GM19043 (cell line): Measurements from ENCODE around the gene PLA2G7.
"Not testable (repeated sequence)": the region's sequence is repeated elsewhere in the genome, so short reads cannot be mapped to it uniquely, and the experiment has no call there.

ENCODE experiments used
- ATAC-seq: cut with Tn5 transposase; IDR thresholded peaks from one replicate; pipeline ENCODE4 v1.9.1; 2021; ENCODE audit warnings: low read depth; ENCODE audit not compliant: unreplicated experiment

Gene PLA2G7

DNA sequence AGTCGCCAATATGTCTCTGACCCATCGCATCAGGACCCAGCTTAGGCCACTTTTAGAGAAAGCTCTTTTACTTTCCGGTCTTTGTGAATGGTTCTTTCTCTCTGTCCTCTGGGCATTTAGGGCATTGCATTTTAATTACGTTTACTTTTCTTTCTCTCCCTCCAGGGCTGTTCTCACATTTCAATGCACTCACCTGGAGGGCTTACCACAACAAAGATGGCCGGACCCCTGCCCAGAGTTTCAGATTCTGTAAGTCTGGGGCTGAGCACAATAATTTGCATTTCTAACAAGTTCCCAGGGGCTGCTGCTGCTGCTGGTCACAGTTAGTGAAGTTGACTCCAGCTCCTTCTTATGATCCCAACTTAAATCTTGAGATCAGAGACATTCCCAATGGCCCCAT lies 14.6 kb upstream of the PLA2G7 start:
- no peak for ATAC-seq

DNA sequence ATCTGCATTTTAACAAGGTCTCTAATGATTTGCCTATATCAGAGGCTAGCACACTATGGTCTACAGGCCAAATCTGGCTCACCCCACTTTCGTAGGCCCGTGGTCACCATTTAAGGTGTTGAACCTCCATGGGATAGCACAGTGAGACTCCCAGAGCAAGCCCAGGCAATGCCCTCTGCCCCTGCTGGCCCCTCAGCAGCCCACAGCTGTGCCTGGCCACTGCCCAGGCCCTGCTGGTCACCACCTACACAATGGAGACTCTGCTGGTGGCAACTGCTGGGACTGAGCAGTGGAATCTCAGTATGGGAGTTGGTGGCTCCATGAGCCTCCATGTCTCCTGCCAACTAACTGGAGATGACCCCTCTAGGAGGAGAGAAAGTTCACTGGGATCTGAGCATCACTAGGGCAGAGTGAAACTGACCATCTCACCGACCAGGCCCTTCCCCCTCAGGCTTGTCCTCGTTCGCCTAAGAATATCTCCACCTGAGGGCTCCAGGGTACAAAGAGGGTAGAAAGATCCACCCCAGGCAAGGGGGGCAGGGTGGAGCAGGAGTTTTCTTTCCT lies 13.8 kb upstream of the PLA2G7 start:
- ATAC-seq = no peak

DNA sequence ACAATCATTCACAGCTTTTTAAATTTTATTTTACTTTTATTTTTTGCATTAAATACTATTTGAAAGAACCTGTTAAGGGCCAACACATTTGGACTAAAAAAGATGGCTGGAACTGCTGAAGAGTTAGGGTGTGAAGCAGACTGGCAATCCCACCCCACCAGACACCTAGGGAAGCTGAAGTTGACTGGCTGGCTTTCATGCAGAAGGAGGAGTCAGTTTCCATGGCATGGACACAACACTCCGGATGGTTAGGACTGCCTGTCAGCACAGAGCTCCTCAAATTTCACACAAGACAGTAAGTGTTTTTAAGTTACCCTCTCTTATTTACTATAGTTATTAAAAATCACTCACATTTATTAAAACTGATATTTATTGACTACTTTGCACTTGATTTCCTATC lies 11.5 kb upstream of the PLA2G7 start, which contains the start of gene ANKRD66:
TSS of gene ANKRD66 (plus strand) at position 238 of the 400 bp plus-strand sequence. CDS start 5,016 bp downstream, outside the sequence.
- no peak for ATAC-seq

DNA sequence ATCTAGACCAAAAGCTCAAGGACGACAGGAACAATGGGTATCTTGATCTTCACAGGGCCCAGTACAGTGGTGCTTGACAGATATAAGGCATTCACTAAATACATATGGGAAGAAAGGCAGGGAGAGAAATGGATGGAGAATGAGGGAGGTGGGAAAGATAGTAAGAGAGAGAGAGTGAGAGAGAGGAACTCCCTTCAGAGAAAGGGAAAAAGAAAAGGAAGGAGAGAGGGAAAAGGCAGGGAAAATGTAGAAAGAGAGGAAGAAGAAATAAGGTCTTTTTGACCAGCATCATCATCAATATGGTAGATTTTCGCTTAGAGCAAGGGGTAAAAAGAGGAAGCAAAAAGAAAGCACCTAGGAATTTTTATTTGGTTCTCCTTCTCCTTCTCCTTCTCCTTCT lies 10.8 kb upstream of the PLA2G7 start:
- ATAC-seq = no peak

DNA sequence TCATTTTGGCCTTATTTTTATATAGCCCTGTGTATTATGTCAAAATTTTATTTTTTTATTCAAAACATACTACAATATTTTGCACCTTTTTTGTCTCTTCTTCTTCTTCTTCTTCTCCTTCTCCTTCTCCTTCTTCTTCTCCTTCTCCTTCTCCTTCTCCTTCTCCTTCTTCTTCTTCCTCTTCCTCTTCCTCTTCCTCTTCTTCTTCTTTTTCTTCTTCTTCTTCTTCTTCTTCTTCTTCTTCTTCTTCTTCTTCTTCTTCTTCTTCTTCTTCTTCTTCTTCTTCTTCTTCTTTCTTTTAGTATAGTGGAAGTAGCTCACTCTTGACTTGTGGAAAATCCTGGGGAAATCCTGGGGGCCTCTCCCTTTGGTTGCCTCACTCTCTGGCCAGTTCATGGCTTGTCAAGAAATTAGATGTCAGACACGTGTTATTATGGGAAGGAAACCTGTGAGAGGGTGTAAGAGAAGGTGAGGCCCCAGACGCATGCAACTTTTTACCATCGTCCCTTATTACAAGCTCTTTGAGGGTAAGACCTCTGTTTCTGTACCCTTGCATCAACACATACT lies 9.1 kb upstream of the PLA2G7 start:
- not testable (repeated sequence) for ATAC-seq

DNA sequence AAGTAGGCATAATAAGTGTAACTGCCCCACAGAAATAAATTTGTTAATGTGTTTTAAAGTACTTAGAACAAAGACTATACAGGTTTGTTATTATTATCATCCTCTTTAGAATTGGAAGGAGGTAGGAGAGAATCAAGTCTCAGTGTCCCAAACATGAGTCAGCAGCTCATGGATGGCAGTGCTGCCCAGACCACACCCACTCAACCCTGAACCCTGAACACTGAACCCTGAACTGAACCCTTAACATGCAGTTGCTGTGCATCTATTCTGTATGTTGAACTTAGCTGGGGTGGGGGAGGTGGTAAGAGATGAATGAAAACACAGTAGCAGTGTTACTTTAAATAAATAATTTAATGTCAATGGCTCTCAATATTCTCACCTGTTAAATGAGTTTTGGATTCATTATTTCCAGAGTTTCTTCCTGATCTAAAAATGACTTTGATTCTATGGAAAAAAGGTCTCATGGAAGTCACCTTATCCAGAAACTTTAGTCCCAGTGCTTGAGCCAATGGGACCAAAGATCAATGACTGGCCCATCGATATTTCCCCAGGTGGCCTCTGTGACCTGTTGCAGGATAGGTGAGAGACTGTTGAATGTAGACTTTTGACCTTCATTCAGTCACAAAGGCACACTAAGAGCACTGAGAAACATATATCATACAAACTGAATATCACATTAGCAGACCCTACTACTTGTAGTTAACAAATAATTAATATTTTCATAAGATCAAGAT lies 8.4 kb upstream of the PLA2G7 start:
- ATAC-seq = no peak

DNA sequence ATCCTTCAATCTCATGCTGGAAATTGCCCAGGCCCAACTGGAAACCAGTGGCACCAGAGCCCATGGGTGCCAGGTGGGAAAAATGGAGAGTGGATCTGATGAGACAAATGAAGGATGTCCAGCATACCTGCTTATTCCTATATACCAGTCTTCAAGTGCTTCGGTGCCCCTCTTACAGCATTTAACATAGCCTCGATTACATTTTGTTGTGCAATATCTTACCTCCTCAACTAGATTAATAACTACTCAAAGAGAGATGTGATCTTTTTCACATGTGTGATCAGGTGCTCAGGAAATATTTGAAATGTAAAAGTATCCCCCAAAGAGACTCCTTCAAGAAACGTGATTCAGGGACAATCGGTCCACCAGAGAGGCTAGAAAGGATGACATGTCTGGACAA lies 6.7 kb upstream of the PLA2G7 start:
- ATAC-seq = no peak

DNA sequence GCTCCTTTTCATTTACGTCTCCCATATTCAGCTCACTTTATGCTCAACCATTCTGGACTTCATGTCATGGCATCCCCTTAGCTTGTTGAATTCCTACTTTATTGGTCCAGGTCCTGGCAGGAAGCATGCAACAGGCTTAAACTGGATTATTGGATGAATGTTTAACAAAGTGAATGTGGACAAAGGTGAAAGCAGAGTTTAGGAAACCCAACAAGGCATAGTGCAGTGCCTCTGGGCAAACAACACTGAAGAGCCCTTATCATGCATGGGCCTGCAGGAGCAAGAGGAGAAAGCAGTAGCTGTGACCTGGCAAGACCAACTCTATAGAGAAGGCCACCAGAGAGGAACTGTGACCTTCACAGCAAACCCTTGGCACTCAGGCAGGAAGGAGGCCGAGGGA lies 6.3 kb upstream of the PLA2G7 start:
- ATAC-seq = no peak

DNA sequence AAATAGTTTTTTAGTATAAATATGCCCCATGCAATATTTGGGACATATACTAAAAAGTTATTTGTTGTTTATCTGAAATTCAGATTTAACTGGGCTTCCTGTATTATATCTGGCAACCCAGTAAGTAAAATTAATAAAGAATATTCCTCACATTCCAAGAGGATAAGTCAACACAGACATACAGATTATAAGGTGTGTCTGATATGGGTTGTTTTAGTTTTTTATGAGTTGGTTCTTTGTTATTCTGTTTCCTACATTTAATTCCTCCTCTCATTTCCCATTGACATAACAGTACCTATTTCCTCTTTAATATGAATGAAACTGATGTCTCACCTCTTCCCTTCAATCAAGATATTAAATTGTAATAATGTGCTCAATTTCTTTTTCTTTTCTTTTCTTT lies 1.7 kb upstream of the PLA2G7 start:
- no peak for ATAC-seq

DNA sequence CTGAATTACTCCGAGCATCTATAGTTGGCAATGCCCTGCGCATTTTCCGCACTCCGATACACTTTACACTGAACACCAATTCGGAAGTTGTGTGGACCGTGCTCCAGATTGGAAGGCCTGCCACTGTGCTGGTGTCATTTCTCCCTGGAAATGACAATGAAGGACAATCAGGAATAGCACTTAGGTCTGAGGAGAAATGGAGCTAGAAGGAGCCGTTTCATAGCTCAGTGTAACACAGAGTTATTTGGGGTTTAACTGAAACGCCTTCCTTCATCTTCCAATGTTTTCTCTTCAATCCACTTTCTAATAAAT lies 501 bp upstream of the PLA2G7 start:
- no peak for ATAC-seq

DNA sequence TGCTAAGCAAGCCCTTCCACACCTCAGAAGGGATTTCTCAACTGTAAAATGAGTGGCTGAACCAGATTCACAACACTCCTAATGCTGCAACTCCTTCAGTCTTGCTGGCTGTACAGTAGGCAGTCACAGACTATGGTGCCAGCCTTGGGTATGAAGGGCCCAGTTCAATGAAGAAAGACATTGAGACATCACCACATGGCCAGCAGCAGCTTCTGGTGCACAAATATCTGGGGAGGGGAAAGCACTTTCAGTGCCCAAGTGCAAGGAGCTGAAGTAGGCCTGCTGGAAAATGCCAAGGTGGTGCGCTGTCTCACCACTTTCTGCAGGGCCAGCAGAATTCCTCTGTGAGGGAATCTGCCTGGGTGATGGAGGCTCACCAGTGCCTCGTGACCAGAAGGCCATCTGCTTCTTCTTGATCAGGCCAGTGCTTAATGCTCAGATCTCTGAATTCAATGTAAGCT lies 1.8 kb downstream of the PLA2G7 start:
- ATAC-seq = no peak

DNA sequence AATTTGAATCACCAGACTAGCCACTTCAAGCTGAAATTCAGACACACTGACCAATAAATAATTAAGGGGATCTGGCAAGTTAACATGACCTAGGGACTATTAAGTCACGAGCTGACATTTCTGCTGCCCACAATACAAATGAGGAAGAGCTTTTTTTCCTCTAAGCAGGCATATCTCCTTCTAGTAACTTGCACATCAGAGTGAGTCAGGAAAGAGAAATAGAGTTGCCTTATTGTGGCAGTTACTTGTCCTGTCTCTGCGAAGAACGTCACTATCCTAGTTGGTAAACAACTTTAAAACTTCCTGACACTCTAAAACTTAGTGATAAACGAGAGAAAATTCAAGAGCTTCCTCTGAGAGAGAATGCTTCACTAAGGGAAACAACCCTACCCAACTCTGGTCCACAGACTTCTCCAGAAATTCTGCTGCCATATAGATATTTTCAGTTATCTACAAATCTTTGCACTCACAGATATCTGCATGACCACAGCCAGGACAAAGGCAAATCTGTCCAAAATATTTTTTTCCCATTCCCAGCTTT lies 4.2 kb downstream of the PLA2G7 start:
- ATAC-seq = no peak

DNA sequence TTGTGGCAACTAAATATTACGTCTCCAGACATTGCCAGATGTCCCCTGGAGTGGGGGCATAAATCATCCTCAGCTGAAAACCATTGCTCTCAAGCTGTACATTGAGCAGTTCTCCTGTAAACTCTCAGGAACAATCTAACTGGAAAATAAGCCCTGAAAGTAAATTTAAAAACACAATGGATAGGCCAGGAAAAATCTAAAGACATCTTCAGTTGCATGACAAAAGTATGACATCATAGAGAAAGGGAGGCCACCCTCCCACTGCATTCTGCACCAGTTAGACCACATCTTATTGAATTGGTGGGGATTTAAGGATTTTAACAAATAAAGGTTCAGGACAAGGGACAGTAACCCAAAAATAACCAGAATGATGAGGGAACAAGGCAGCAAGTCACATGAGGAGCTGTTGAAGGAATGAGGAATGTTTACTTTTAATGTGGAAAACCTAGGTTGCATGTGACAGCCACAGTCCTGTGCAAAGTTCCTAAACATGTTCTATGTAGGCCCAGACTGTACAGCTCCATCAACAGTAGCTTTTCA lies 5.3 kb downstream of the PLA2G7 start:
- ATAC-seq = no peak

DNA sequence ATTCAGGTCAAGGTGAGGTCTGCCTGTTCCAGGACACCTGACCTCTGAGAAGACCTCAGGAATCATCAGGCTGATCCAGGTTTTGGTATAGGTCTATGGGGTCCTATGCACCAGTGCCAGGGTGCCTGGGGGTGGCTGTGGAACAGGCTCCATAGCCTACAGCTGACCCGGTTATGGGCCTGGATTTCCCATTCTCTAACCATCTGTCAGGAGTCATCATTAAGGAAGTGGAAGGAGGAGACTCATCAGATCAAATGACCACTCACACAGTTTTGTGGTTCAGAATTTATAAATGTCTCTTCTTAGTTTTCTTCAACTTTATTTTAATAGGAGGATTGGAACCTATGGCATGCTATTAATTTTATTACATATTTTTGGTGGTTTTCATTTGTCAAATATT lies 14.8 kb downstream of the PLA2G7 start:
- ATAC-seq = no peak

DNA sequence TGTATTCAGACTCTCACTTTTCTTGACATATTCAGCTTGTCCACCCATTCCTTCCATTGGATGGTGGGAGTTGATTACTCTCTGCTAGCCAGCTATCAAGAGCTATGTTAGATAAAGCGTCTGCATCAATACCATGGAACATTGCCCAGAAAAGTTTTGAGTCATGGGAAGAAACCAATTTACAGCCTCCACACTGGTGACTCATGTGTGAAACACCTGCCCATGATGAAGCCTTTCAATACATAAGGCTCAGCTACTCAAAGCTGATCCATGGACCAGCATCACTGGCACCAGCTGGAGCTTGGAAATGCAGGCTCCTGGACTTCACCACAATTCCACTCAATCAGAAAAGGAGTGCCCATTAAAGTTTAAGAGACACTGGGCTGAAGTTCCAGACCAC lies 16.1 kb downstream of the PLA2G7 start:
- no peak for ATAC-seq

DNA sequence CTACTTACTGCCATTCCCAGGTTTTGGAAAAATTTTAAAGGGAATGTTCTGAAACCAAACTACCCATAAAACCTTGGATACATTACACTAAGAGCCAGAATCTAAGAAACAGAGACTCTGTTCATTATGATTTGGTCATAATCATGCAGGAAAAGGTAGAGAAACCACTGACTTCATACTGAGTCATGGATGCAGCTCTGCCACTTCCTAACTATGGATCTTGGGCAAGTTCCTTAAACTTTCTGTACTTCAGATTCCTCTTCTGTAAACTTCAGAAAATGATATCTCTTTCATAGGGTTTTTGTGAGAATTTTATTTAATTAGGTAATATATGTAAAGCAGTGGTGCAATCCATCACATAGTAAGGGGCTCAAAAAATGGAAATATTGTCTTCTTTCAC lies 20.0 kb downstream of the PLA2G7 start:
- ATAC-seq = no peak

DNA sequence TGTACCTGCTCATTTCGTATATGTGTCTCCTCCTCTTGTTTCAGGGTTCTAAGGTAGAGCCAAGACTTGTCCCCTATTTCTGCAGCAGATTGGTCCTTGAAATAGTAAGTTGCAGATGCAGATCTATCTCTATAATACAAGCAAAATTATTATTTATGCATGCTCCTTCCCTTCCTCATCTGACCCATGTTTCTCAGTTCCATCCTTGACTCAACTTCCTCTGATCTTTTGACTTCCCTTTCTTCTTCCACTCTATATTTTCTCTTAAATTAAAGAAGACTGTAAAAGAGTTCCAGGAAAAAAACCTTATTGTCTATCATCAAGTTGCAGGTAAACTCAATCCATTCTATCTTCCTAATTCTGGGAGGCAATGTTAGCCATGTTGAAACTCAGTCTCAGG lies 23.7 kb downstream of the PLA2G7 start:
- ATAC-seq = no peak

DNA sequence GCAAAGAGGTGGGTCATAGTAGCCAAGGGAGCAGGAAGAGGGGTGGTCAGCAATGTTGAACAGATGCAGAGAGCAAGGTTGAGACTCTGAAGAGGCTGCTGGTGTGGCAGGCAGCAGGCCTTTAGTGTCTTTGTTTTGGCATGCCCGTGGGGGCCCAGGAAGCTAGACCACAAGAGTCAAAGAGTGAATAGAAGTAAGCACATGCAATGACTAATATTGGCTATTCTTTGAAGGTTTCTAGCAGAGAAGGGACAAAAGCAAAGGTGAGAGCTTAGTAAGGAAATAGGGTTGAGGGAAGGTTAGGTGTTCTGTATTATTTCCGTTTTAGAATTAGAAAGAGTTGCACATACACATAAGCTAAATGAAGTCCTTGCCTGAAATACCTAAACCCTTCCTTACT lies 28.7 kb downstream of the PLA2G7 start:
- no peak for ATAC-seq

DNA sequence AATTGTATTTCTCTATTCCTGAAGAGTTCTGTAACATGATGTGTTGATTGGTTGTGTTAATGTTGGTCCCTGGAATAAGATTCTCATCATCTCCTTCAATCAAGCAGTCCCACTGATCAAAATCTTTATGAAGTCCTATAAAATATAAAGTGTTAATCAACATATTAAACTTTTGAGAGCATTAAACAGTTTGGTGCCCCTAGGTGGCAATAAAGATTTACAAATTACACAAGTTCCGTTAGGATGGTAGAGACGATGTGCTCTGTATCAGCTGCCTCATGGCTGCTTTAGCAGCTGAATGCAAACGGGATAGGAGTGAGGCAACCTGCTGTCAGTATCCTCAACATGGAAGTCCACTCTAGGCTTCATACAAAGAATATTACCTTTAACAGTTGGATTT lies 30.6 kb downstream of the PLA2G7 start:
- ATAC-seq = no peak

DNA sequence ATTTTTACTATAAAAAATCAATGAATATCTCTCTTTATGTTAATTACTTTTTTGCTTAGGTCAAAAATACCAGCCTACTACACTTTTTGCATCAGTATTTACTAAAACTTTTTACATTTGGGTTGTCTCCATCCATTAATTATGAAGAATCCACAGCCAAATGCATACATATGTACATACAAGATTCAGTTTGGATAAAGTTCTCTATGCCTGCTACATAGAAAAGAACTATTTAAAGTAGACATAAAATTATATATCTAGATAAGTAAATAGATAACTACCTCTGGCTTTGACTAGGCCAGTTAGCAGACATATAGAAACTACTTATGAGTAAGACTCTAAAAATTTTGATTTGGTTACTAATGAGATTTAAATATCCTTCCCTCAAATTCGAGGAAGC lies 35.2 kb downstream of the PLA2G7 start:
- no peak for ATAC-seq

DNA sequence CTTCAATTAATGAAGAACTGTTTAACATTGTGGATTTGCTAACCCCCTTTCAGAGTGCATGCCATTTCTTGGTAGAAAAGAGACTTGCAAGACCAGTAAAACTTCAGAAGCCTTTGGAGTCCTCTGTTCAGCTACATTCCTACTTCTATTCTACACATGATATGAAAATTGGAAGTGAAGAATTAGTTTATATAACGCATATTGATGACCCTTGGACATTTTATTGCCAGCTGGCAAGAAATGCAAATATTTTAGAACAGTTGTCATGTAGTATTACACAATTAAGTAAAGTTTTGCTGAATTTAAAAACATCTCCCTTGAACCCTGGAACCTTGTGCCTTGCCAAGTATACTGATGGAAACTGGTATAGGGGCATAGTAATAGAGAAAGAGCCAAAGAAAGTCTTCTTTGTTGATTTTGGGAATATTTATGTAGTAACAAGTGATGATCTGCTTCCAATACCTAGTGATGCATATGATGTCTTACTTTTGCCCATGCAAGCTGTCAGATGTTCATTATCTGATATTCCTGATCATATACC lies 44.2 kb downstream of the PLA2G7 start:
- ATAC-seq = no peak
